GM18858 (cell line): ENCODE data around the gene BBS2.
"Not testable (repeated sequence)": the region's sequence is repeated elsewhere in the genome, so short reads cannot be mapped to it uniquely, and the experiment has no call there.

Experiments used
- ATAC-seq: cut with Tn5 transposase; IDR thresholded peaks from one replicate; pipeline ENCODE4 v1.9.1; 2021; ENCODE audit not compliant: unreplicated experiment

Gene BBS2

DNA sequence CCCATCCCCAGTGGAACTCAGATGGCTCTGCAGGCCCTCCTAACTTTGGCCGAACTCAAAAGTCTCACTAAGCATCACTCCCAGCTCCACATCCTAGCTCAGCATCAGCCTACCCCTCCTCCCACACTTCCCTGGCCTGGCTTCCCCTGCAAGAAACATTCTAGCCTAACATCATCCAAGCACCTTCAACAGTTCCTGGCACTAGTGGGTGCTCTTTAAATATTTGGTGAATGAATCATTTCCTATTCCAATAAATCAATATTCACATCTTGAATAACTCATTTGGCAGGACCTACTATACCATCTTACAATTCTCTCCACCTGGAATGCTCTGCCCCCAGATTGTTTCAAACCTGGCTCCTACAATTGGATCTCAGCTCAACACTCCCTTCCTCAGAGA lies 11.0 kb upstream of the BBS2 start:
- ATAC-seq: no peak

DNA sequence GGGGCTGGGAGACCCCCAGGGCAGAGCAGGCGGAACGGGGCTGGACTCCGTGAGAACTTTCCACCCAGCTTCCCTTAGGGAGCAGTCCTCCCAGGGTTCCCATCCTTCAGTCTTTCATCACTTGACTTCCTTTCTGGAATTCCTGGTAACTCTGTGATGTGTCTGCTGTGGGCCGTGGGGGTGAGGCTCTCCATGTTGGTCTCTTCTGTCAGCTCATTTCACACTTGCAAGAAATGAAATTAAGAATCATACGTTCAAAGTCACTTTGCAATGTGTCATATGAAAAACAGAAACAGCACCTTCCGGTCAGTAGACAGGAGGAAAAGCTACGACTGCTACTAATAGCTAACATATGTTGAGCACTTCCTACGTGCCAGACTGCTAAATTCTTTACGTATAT lies 5.4 kb upstream of the BBS2 start:
- no peak for ATAC-seq

DNA sequence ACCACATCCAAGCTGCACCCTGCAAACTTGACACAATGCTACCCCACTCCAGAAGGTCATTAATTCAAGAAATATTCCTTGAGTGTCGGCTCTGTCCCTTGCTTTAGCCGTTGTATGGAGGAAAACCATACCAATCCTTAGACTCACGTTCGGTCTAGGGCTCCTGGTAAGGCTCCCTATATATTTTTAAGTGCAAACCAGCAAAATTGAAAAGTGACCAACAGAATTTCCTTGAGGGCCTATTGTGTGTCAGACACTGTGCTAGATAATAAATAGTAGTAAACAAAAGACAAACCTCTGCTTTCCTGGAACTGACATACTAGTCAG lies 390 bp upstream of the BBS2 start:
- no peak for ATAC-seq

DNA sequence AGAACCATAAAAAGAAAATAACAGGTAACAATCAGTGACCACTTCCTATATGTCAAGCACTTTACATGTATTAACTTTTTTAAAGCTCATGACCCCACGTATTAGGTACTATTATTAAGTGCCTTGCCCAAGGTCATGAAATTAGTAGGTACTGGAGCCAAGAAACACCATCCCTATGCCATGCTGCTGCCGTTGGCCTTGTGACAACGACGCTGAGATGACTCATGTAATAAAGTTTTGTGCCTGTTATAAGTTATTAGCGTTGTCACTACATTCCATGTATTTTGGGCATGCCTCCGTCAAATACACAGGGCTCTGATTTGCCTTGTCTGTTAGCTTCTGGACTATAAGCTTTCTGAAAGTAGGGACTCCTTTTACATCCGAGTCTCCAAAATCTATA lies 1.4 kb downstream of the BBS2 start:
- no peak for ATAC-seq

DNA sequence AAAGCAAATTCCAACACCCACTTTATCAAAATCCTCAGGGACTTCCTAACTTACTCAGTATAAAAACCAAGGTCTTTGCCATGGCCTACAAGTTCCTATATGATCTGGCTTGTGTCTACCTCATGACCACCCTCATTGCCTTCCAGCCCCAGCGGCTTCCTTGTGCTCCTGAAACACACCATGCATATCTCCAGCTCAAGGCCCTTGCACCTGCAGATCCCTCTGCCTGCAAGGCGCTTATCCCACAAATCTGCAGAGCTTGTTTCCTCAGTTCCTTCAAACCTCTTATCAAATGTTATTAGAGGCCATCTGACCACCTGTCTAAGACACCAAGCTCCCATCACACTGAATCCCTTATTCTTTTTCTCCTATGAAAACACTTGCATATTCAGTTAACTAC lies 2.6 kb downstream of the BBS2 start:
- no peak for ATAC-seq

DNA sequence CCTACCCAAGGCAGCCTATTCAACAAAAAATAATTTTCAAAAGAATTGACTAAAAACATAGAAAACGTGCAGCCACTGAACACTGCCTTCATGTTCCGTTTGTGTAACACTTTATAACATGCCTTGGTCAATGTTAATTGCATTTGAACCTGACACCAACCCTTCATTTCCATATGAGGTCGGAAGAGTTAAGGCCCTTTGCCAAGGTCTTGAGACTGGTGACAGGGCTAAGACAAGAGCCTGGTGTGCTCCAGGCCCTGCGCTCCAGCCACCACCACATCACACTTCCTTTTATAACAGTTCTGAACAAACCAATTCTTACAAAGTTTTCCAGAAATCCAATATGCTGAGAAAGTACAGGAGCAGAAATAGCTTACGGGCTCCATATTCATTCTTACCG lies 4.2 kb downstream of the BBS2 start:
- no peak for ATAC-seq

DNA sequence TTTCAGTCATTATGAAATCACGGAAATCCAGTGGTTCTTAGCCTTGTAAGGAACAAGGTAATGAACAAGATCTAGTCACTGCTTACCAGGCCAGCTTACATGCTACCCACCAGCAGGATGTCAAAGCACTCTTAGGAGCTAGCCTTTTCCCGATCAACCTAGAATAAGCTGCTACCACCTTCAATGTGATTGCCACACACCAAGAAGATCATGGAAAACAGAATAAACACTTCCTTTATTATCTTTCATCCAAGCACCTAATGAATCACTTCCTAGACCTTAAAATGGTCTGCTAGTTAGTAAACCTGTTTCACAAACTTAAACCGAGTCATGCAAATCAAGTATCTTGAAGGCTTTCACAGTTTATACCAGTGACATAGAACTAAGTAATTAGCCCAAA lies 5.0 kb downstream of the BBS2 start:
- ATAC-seq: no peak

DNA sequence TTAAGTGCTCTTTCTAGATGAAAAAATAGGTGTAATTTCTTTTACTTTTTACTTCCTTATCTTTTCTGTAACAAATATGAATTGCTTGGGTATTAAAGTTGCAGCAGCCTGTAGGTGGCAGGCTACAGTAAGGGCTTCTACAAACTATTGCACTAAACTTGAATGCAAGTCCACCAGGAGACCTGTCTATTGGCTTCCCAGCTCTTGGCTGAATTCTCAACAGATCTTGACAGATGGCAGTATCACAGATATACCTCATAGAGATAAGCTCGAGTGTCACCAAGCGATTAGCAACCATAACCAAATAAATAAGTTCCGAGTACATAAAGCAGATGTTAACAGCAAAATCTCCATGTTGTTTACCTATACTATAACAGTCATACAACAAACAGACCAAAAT lies 5.9 kb downstream of the BBS2 start:
- no peak for ATAC-seq

DNA sequence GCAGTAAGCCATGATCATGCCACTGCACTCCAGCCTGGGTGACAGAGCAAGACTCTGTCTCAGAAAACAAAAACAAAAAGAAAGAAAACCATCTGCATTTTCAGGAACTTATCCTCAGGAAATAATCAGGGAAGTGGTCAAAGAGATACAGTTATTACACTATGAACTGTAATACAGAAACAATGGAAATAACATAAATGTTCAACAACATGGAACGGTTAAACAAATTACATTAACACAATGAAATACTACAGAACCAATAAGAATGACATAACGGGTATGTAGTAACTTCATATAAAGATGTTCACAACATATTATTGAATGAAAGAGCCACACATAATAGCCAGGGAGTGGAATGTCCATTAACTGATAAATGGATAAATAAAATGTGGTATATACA lies 6.7 kb downstream of the BBS2 start:
- ATAC-seq: no peak

DNA sequence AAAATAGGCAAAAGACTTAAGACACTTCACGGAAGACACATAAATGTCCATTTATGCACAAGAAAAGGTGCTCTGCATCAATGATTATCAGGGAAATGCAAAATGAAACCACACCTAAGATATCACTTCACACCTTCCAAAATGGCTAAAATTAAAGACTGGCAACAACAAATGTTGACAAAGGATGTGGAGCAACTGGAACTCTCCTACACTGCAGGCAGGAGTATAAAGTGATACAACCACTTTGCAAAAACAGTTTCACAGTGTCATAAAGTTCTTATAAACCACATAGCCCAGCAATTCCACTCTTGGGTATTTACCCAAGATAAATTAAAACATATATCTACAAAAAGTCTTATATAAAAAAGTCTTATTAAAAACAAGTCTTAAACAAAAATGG lies 7.8 kb downstream of the BBS2 start:
- no peak for ATAC-seq

DNA sequence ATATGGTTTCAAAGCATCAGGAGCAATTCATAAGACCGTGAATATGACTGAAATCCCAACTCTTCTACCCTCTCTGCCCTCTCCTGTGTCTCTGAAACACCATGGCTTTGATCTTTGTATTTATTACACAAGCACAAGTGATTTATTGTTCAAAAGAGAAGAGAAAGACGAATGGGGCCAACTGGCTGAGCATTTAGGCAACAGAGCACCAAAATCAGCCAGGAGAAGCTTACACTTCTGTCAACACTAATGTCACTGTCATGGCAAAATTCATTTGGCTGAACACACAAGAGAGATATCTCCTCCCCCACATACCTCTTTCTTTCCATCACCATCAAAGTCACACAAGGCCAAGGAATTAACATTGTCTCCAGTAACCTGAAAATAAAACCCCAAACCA lies 9.3 kb downstream of the BBS2 start:
- ATAC-seq: no peak

DNA sequence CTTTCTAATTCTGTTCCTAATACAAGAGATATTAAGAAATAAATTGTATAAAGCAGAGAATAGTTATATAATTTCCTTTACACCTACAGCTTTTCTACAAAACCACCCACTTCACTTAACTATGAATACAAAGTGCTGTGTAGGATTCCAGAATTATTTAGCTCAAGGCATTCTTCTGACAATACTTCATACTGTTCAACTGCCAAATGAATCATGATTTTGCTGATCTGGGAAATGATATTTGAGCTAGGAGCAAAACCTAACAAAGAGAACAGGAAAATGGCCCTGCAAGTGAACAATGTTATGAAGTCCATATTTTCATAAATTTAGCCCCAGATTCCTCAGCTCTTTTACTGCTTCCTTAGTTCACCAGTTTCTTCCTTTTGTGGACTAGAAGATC lies 12.9 kb downstream of the BBS2 start:
- ATAC-seq: no peak

DNA sequence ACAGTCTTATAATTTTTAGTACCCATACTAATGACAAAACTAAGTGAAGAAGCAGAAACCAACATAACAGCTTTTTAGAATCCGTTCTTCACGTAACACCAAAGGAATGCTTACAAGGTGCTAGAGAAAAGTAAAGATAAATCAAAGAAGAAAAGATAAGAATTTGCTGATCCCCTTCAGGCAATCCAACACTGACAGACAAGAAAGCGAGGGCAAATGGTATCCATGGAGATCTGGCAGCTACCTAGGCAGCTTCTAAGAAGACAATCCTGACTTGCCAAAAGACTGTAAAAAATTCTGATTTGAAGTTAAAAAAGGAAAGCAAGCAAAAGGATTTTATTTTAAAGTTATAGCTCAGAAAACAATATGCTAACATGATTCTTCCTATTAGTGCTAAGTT lies 14.6 kb downstream of the BBS2 start:
- no peak for ATAC-seq

DNA sequence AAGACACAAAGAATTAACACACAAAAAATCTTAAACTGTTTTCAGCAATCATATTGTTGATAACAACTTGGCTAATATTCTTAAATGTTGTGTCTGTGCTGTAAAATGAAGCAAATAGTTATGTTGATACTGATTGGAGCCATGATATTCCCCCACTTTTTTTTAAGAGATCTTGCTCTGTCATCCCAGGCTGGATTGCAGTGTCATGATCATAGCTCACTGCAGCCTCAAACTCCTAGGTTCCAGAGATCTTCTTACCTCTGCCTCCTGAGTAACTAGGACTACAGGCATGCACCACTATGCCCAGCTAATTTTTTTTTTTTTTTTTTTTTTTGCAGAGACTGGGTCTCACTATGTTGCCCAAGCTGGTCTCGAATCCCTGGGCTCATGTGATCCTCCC lies 26.0 kb downstream of the BBS2 start:
- ATAC-seq: no peak

DNA sequence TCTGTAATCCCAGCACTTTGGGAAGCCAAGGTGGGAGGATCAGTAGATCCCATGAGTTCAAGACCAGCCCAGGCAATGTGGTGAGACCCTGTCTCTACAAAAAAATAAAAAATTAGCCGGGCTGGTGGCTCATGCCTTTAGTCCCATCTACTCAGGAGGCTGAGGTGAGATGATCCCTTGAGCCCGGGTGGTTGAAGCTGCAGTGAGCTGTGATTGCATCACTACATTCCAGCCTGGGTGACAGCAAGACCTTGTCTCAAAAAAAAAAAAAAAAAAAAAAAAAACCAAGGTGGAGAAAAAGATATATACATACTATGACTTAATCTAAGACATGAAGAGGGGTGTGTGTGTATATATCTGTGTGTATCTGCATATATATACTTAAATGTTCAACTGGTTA lies 26.7 kb downstream of the BBS2 start:
- no peak for ATAC-seq

DNA sequence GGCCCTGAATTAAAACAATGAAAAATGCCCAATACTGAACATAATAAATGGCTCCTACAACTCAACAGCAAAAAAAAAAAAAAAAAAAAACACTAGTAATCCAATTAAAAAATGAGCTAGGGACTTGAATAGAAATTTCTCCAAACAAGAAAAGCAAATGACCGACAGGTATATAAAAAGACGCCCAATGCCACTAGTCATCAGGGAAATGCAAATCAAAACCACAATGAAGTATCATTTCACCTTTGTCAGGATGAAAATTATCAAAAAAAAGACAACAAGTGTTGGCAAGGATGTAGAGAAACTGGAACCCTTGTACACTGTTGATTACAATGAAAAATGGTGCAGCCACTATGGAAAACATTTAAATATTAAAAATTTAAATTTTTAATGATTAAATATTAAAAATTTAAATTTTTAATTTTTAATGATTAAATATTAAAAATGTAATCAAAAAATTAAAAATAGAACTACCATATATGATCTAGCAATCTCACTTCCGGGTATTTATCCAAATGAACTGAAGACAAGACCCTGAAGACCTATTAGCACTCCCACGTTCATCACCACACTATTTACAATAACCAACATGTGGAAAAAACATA lies 28.1 kb downstream of the BBS2 start:
- no peak for ATAC-seq

DNA sequence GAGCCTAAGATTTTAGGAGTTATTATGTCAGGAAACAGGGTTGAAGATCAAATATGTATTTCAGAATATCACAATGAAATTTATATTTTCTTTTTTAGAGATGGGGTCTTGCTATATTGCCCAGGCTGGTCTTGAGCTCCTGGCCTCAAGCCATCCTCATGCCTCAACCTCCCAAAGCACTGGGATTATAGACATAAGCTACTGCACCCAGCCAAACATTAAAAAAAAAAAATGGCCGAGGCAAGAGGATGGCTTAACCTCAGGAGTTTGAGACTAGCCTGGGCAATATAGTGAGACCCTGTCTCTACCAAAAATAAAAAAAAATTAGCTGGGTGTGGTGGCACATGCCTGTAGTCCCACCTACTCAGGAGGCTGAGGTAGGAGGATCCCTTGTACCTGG lies 31.0 kb downstream of the BBS2 start:
- ATAC-seq: not testable (repeated sequence)

DNA sequence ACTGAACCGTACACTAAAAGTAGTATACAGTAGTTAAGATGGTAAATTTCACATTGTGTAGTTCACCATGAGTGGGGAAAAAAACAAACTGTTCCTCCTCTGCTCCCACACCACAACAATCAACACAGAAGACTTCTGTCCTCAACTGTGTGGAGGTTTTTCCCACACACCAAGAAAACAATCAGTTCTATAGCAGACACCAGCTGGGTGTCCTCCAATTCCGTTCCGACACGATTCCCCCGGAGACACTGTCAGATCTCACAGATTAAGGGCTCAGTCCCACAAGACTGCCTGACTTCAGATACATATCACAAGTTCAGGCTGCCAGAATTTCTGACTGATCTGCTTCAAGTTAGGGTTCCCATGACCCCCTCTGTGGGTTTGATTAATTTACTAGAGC lies 31.8 kb downstream of the BBS2 start:
- no peak for ATAC-seq

DNA sequence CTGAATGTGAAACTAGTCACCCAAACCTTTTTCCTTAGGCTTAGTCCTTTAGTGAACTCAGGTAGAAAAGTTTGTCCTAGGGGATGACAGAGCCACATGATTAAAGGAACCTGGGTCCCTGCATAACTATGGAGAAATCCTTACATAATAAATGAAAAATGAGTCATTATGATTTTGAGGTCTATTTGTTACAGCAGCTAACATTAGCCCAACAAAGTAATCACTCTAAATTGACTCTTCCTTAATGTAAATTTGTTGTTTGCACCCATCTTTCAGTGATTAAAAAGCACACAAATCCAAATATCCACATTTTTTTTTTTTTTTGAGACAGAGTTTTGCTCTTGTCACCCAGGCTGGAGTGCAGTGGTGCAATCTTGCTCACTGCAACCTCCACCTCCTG lies 36.4 kb downstream of the BBS2 start:
- ATAC-seq: no peak

DNA sequence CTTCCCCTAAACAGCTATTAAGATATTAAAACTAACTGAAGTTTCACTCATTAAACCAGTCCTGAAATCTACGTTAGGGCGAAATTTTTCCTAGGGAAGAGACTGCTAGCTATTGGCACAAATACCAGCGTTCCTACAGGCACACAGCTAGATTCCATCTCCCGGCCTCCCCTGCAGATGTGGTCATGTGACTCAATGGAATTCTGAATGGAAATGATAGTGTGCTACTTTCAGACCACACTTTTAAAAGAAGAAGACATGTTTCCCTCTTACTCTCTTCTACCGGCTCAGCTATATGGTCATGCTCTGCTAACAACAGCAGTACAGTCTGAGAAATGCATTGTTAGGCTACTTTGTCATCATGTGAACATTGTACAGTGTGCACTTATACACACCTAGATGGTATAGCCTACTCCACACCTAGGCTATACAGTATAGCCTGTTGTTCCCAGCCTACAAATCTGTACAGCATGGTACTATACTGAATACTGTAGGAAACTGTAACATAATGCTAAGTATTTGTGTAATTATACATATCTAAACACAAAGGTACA lies 37.1 kb downstream of the BBS2 start:
- ATAC-seq: no peak

DNA sequence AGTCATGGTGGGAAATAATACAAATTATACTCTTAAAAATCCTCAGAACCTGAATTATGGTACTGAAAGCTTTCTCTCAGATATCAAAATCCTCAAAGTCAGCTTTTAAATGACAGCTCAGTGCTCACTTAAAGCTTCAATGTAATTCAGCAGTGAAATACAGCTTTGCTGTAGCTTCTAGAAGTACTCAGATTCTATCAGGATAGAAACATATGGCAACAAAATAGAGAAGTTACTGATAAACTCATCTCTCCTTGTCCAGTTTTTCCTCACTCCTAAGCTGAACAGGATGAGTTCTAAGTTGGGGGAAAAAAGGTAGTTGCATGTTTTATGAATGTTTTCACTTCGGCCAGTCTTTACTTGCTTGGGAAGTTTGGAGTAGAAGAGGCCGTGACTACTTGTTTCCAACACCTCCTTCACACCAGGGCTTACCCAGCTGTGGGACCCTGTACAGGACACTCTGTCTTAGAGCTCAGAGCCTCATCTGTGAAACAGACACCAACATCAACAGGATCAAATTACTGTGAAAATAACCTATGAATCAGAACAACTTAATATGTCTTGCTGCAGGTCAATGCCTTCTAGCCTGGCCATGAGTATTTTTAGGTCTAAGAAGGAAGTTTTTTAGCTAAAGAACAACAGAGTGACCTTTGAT lies 38.2 kb downstream of the BBS2 start:
- ATAC-seq: no peak

DNA sequence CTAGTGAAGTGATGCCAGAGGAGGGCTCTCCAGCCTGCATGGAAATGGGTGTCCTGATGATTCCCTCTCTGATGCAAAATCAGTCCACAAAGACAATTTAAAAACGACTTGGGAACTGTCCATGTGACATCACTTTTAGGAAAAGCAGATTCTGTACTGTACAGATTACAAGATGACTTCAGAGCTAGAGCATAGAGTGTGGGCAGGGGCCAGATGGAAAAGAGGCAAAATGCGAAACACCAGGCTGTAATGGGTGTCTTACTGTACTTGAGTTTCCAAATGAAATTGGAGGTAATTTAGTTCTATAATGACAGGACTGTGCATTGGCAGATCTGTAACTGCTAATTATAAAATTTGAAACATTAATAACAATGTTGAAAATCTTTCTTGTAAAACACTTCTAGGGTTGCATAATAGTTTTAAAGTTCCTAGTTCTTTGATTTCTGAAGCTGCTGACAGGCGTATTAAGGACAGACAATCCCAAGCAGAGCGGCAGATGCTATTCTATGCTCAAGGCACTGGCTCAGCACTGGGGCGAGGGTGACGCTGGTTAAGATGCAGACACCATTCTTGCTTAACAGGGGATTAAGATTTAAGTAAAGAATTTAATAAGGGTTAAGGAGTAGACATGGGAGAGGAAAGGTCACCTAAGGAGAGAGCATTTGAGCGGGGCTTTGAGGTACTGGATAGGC lies 38.9 kb downstream of the BBS2 start:
- no peak for ATAC-seq

DNA sequence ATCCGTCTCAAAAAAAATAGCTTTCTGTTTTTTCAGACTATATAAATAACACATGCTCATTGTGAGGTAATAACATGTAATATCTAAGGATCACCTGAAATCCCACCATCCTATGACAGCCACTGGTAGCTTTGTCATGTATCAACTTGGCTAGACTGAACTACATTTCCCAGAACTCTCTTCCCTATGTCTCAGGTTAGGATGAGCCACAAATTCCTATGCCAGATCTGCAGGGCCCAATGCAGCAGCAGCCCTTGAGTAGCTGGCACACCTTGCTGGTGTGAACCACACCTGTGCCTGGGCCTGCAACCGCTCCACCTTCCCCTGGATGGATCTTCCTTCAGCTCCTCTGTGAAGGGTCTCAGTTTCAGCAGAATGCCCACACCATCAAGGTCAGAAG lies 40.4 kb downstream of the BBS2 start:
- no peak for ATAC-seq
